HCT116 (cell line): Measurements from ENCODE around the gene RPL37A. TPM values are rescaled to one million over a fixed set of nuclear protein-coding genes. Genes with fewer than 3 reads are reported as not detected.

Source experiments
- ATAC-seq: fragments of 200-7000 bp; cut with Tn5 transposase; 2 replicates; pipeline ENCODE4 v1.9.1; 2020; ENCODE audit warnings: mild to moderate bottlenecking, moderate library complexity
- BruUV-seq: library from RNA; stranded (reverse); fragments of 400-500 nt; replicated peaks from 2 replicates; lab custom pipeline; 2021; lab: Mats Ljungman, UMichigan
- CTCF ChIA-PET: fragments of 300-600 bp; sonication (Branson Sonifier 250); formaldehyde crosslinking; loops from one replicate; lab custom pipeline; 2021; ENCODE audit warnings: antibody characterized with exemption; lab: Charles Lee
- POLR2A ChIA-PET: fragments of 300-600, 350-600 bp; sonication (Branson Sonifier 250); formaldehyde crosslinking; loops from one replicate; lab custom pipeline; 2021; ENCODE audit warnings: antibody characterized with exemption; lab: Charles Lee
- RAD21 ChIA-PET, 2 experiments: fragments of 300-600 bp; sonication (Branson Sonifier 250); formaldehyde crosslinking; loops; one replicate each; lab custom pipeline; 2023; ENCODE audit warnings: low total read pairs in 2 of 2; ENCODE audit not compliant: uncharacterized antibody in 2 of 2, unreplicated experiment in 2 of 2, low non-redundant PET in 1 of 2; lab: Charles Lee
- DNase-seq: peaks from one replicate; pipeline ENCODE4 v3.0.0-alpha.2; 2010; ENCODE audit warnings: low read depth, low spot score
- H2AFZ ChIP-seq: fragments of 200-600 bp; shearing (Covaris generic), sonication (generic); 2 replicates; pipeline ENCODE4 v1.6.1; 2017; ENCODE audit warnings: low read depth, mixed run types, mixed read lengths, antibody characterized with exemption, low read length; ENCODE audit not compliant: poor library complexity, severe bottlenecking
- H3K27ac ChIP-seq: 2 replicates; pipeline ENCODE4 v1.5.1; 2012; ENCODE audit warnings: low read depth, low read length
- H3K27me3 ChIP-seq: fragments of 200-600 bp; sonication (generic); 2 replicates; pipeline ENCODE4 v1.6.1; 2016; ENCODE audit warnings: mixed run types, low read length, mixed read lengths; ENCODE audit not compliant: insufficient read depth
- H3K36me3 ChIP-seq, 2 experiments: fragments of 200-500 bp in 1 of 2; fragments of 200-600 bp in 1 of 2; sonication (Bioruptor generic) in 1 of 2; sonication (generic) in 1 of 2; 2 replicates each; pipeline versions ENCODE4 v1.5.1 to v1.6.1; 2014 to 2016; ENCODE audit warnings: low read length in 2 of 2, inconsistent platforms in 1 of 2, mixed read lengths in 1 of 2, mixed run types in 1 of 2; ENCODE audit not compliant: insufficient read depth in 2 of 2, control insufficient read depth in 1 of 2
- H3K4me1 ChIP-seq, 2 experiments: fragments of 200-600 bp in 1 of 2; sonication (generic) in 1 of 2; 2 replicates each; pipeline versions ENCODE4 v1.5.1 to v1.6.1; 2012 to 2017; ENCODE audit warnings: low read length in 2 of 2, inconsistent platforms in 1 of 2, mild to moderate bottlenecking in 1 of 2, mixed read lengths in 1 of 2, mixed run types in 1 of 2, moderate library complexity in 1 of 2; ENCODE audit not compliant: insufficient read depth in 2 of 2, control insufficient read depth in 1 of 2
- H3K4me2 ChIP-seq: fragments of 200-600 bp; sonication (generic); 2 replicates; pipeline ENCODE4 v1.6.1; 2017; ENCODE audit warnings: mixed run types, low read length, mixed read lengths
- H3K4me3 ChIP-seq, 2 experiments: fragments of 200-600 bp in 1 of 2; sonication (generic) in 1 of 2; replicated peaks in 1 of 2; 2 replicates each; pipeline ENCODE4 v1.5.1; 2011 to 2016; ENCODE audit warnings: low read length in 2 of 2, control low read depth in 1 of 2, low read depth in 1 of 2, mild to moderate bottlenecking in 1 of 2, mixed read lengths in 1 of 2, mixed run types in 1 of 2
- H3K79me2 ChIP-seq: fragments of 200-600 bp; sonication (generic); 2 replicates; pipeline ENCODE4 v1.6.1; 2017; ENCODE audit warnings: mild to moderate bottlenecking, mixed run types, low read length, moderate library complexity, mixed read lengths; ENCODE audit not compliant: insufficient read depth
- H3K9ac ChIP-seq: fragments of 200-600 bp; sonication (generic); 2 replicates; pipeline ENCODE4 v1.6.1; 2016; ENCODE audit warnings: low read length, mixed read lengths
- H3K9me2 ChIP-seq: fragments of 200-600 bp; sonication (generic), shearing (Covaris generic); 2 replicates; pipeline ENCODE4 v1.6.1; 2017; ENCODE audit warnings: mixed run types, mild to moderate bottlenecking, moderate library complexity; ENCODE audit not compliant: insufficient read depth
- H3K9me3 ChIP-seq, 2 experiments: fragments of 200-500 bp in 1 of 2; fragments of 200-600 bp in 1 of 2; sonication (Bioruptor generic) in 1 of 2; sonication (generic) in 1 of 2; 2 replicates each; pipeline ENCODE4 v1.6.1; 2014 to 2017; ENCODE audit warnings: low read length in 2 of 2, mixed read lengths in 2 of 2, inconsistent platforms in 1 of 2, low read depth in 1 of 2, mild to moderate bottlenecking in 1 of 2, mixed run types in 1 of 2, moderate library complexity in 1 of 2; ENCODE audit not compliant: control insufficient read depth in 1 of 2, insufficient read depth in 1 of 2
- H4K20me1 ChIP-seq: fragments of 200-600 bp; sonication (generic), shearing (Covaris generic); 2 replicates; pipeline ENCODE4 v1.6.1; 2017; ENCODE audit warnings: mixed run types, mild to moderate bottlenecking, moderate library complexity; ENCODE audit not compliant: insufficient read depth
- ATF3 ChIP-seq: IDR thresholded peaks from 2 replicates; pipeline ENCODE4 v1.6.1; 2012
- CBX3 ChIP-seq: IDR thresholded peaks from 2 replicates; pipeline ENCODE4 v1.6.1; 2012; ENCODE audit warnings: low read depth
- CEBPB ChIP-seq: IDR thresholded peaks from 2 replicates; pipeline ENCODE4 v1.6.1; 2012; ENCODE audit warnings: low read depth
- CTCF ChIP-seq, 3 experiments: fragments of 200-600 bp in 1 of 3; sonication (generic) in 1 of 3; IDR thresholded peaks in 2 of 3; conservative IDR thresholded peaks in 1 of 3; 2 replicates each; pipeline ENCODE4 v1.5.1; 2012 to 2017; ENCODE audit warnings: low read depth in 2 of 3, low read length in 2 of 3, antibody characterized with exemption in 1 of 3, borderline replicate concordance in 1 of 3, control low read depth in 1 of 3, mild to moderate bottlenecking in 1 of 3, mixed read lengths in 1 of 3, mixed run types in 1 of 3, moderate library complexity in 1 of 3; ENCODE audit not compliant: insufficient read depth in 1 of 3
- ELF1 ChIP-seq: IDR thresholded peaks from 2 replicates; pipeline ENCODE4 v1.6.1; 2012; ENCODE audit warnings: low read depth, borderline replicate concordance
- EZH2phosphoT487 ChIP-seq: fragments of 200-600 bp; IDR thresholded peaks from 2 replicates; pipeline ENCODE4 v1.6.1; 2018; ENCODE audit warnings: antibody characterized with exemption, borderline replicate concordance
- JUND ChIP-seq: IDR thresholded peaks from 2 replicates; pipeline ENCODE4 v1.6.1; 2012
- MAX ChIP-seq: IDR thresholded peaks from 2 replicates; pipeline ENCODE4 v1.6.1; 2012
- POLR2A ChIP-seq: IDR thresholded peaks from 2 replicates; pipeline ENCODE4 v1.7.0; 2011; ENCODE audit warnings: borderline replicate concordance; ENCODE audit not compliant: insufficient read depth, insufficient read length; ENCODE audit errors: extremely low read depth
- POLR2AphosphoS5 ChIP-seq: IDR thresholded peaks from 2 replicates; pipeline ENCODE4 v1.6.1; 2011; ENCODE audit warnings: mild to moderate bottlenecking, low read depth, low read length, moderate library complexity
- RAD21 ChIP-seq: IDR thresholded peaks from 2 replicates; pipeline ENCODE4 v1.6.1; 2012; ENCODE audit warnings: low read depth, mild to moderate bottlenecking
- REST ChIP-seq: IDR thresholded peaks from 2 replicates; pipeline ENCODE4 v1.6.1; 2012; ENCODE audit warnings: low read depth
- SIN3A ChIP-seq: IDR thresholded peaks from 2 replicates; pipeline ENCODE4 v1.6.1; 2012; ENCODE audit warnings: low read depth
- SRF ChIP-seq: IDR thresholded peaks from 2 replicates; pipeline ENCODE4 v1.6.1; 2012; ENCODE audit warnings: low read depth
- YY1 ChIP-seq: IDR thresholded peaks from 2 replicates; pipeline ENCODE4 v1.6.1; 2011; ENCODE audit warnings: low read length, low read depth, moderate library complexity, mild to moderate bottlenecking; ENCODE audit not compliant: insufficient replicate concordance; ENCODE audit errors: extremely low read depth
- ZBTB33 ChIP-seq: IDR thresholded peaks from 2 replicates; pipeline ENCODE4 v1.6.1; 2011; ENCODE audit warnings: mild to moderate bottlenecking, low read length, moderate library complexity; ENCODE audit not compliant: insufficient replicate concordance; ENCODE audit errors: extremely low read depth
- ZFX ChIP-seq: fragments of 450-650 bp; IDR thresholded peaks from 2 replicates; pipeline ENCODE4 v1.6.1; 2017
- ZNF274 ChIP-seq: fragments of 200-500 bp; sonication (Bioruptor generic); IDR thresholded peaks from 2 replicates; pipeline ENCODE4 v1.6.1; 2014; ENCODE audit warnings: mild to moderate bottlenecking, low read depth, low read length, inconsistent platforms
- intact Hi-C: fragments of 100-400 bp; cut with micrococcal nuclease; formaldehyde crosslinking; loops from 2 replicates; pipeline ENCODE4 v1.10.0; 2022
- total RNA-seq: library from RNA; stranded (reverse); gene quantifications from one replicate; pipeline ENCODE4 v1.2.1, GENCODE V29; 2021; ENCODE audit not compliant: unreplicated experiment

RPL37A gene
- total RNA-seq, 1 experiment from 2014 or later, result 3,018 TPM

GRCh38 chr2:216533609-216534008 lies 35.0 kb downstream of the RPL37A start (continued):
- no peak for TF ChIP-seq REST
- no peak for TF ChIP-seq JUND
- no peak for TF ChIP-seq EZH2phosphoT487
- TF ChIP-seq ZFX, result no peak
- TF ChIP-seq MAX, result no peak
- no peak for TF ChIP-seq CBX3
- TF ChIP-seq ATF3, result no peak
- TF ChIP-seq ELF1, result no peak
- no peak for TF ChIP-seq YY1
- TF ChIP-seq RAD21, result no peak

- no peaks in the 10 kb centered on the region for H3K9me3 ChIP-seq
- ChIA-PET RAD21 (no interaction called here), CTCF (no interaction called here), POLR2A (no interaction called here)
- H3K79me2 ChIP-seq, result no peaks in the 10 kb centered on the region
- H3K4me1 ChIP-seq, result peaks cover 0 to 3% of the 10 kb centered on the region in 2 experiments; a peak in 1 of 4 replicates
- no peak overlapping the region for H3K4me2 ChIP-seq
- DNase-seq (no peak), ATAC-seq (no peak)
- intact Hi-C loops, result no loop called here
- no peaks in the 10 kb centered on the region for H3K9me2 ChIP-seq
- H3K36me3 ChIP-seq, result no peaks in the 10 kb centered on the region
- no peaks in the 10 kb centered on the region for H4K20me1 ChIP-seq
- no peak overlapping the region for H3K9ac ChIP-seq
- no peak overlapping the region for H2AFZ ChIP-seq
- no peaks in the 10 kb centered on the region for H3K27me3 ChIP-seq
- no peak overlapping the region for H3K4me3 ChIP-seq
- no peak overlapping the region for H3K27ac ChIP-seq
- BruUV-seq, result no TSS peak
- TF ChIP-seq ZFX, result no peak
- TF ChIP-seq SRF, result no peak
- TF ChIP-seq ZNF274, result no peak
- TF ChIP-seq EZH2phosphoT487, result no peak
- no peak for TF ChIP-seq POLR2AphosphoS5
- TF ChIP-seq CTCF (IDR thresholded peaks at IDR 0.05 in 2 of 3, conservative IDR thresholded peaks at IDR 0.05 in 1 of 3; ENCODE audit: borderline replicate concordance in 1 of 3, insufficient read depth in 1 of 3, low read depth in 2 of 3, low read length in 2 of 3), result no peak
- no peak for TF ChIP-seq SIN3A
- TF ChIP-seq POLR2A, result no peak
- no peak for TF ChIP-seq JUND
- TF ChIP-seq ATF3, result no peak
- no peak for TF ChIP-seq CEBPB
- no peak for TF ChIP-seq RAD21
- TF ChIP-seq ZBTB33, result no peak
Measured at GRCh38 chr2:216534809-216535208, 36.2 kb downstream of the RPL37A start.
